ENCODE results near the gene ANKRD1. TPM values are rescaled to one million over a fixed set of nuclear protein-coding genes. Genes with fewer than 3 reads are reported as not detected.

The ANKRD1 gene
- total RNA-seq, 1 experiment from 2014 or later: 0.11 TPM

DNA sequence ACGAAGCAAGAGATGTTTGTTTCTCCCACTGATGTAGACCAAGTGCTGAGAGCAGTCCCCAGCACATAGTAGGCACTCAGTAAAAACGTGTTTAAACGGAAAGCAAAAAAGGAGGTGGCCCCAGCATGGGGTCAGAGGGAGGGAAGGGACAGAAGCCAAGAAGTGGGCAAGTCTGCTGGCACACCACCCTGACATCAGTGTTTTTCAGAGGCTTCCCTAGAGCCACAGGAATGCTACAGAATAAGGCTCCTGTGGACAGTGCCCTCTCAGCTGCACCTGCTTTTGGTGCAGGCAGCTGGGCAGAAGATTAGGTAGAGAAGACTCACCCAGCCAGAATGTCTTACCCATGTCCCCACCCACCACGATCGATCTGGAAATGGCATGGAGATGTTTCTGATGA is 8.3 kb upstream of the ANKRD1 start:
- Histone ChIP-seq H3K4ac (ENCODE audit: low read depth, low read length) (no peak overlapping the region), H2AFZ (ENCODE audit: low read length) (no peak overlapping the region), H2BK20ac (ENCODE audit: low read depth, low read length, poor library complexity, severe bottlenecking) (no peak overlapping the region), H3K56ac (ENCODE audit: insufficient read length, low read depth, low read length) (no peak overlapping the region), H3K9me3 (ENCODE audit: control insufficient read depth, low read depth, low read length) (no peaks in the 10 kb centered on the region), H2BK5ac (ENCODE audit: insufficient read length, low read length) (no peak overlapping the region), H4K8ac (replicated peaks; ENCODE audit: insufficient read length, low read depth, low read length) (no peak overlapping the region), H3K18ac (ENCODE audit: insufficient read length, low read depth, low read length) (no peak overlapping the region), H2BK120ac (ENCODE audit: low read depth, low read length, poor library complexity, severe bottlenecking) (no peak overlapping the region), H3K79me1 (ENCODE audit: insufficient read depth, low read depth, low read length, poor library complexity, severe bottlenecking) (no peaks in the 10 kb centered on the region), H3K27ac (ENCODE audit: insufficient read length, low read depth, low read length) (no peak overlapping the region), H3K23me2 (ENCODE audit: insufficient read length, low read depth, low read length, poor library complexity, severe bottlenecking) (no peaks in the 10 kb centered on the region), H3K9ac (ENCODE audit: extremely low read depth, insufficient read length, low read length) (no peak overlapping the region), H2BK15ac (ENCODE audit: low read depth, low read length) (no peak overlapping the region), H4K91ac (ENCODE audit: insufficient read length, low read depth, low read length) (no peak overlapping the region), H3K4me2 (ENCODE audit: insufficient read depth, insufficient read length, low read length) (no peak overlapping the region), H4K20me1 (ENCODE audit: control insufficient read depth, insufficient read depth, insufficient read length) (no peaks in the 10 kb centered on the region), H3T11ph (ENCODE audit: low read length) (no peak overlapping the region), H2AK5ac (ENCODE audit: insufficient read length, low read length) (no peak overlapping the region), H3K27me3 (ENCODE audit: insufficient read depth, low read length) (peaks cover 61% of the 10 kb centered on the region), H4K5ac (ENCODE audit: insufficient read length, low read depth, low read length) (no peak overlapping the region), H3K14ac (ENCODE audit: insufficient read depth, low read length) (no peak overlapping the region), H2BK12ac (ENCODE audit: insufficient read length, low read depth, low read length) (no peak overlapping the region), H3K79me2 (ENCODE audit: insufficient read depth, low read length) (no peaks in the 10 kb centered on the region), H3K23ac (ENCODE audit: insufficient read length, low read depth, low read length) (no peak overlapping the region), H3K4me1 (ENCODE audit: insufficient read depth, low read length) (peaks cover 4% of the 10 kb centered on the region; the same call in 1 of the 2 replicates)
- WGBS (ENCODE audit: extremely low coverage, insufficient read length, low lambda C conversion rate): no CpG with 5 or more reads among the region's 5 CpGs
- no peaks in the 10 kb centered on the region for H3K36me3 Mint-ChIP-seq (ENCODE audit: insufficient read depth in 1 of 3, low read depth in 3 of 3)
- H3K27ac Mint-ChIP-seq: no peak overlapping the region
- no peak for DNase-seq
- peaks cover 100% of the 10 kb centered on the region for H3K27me3 Mint-ChIP-seq (ENCODE audit: low read depth)
- peaks cover 3 to 10% of the 10 kb centered on the region in 2 experiments; a peak in 2 of 5 replicates for H3K9me3 Mint-ChIP-seq
- H3K4me3 Mint-ChIP-seq: no peak overlapping the region
- TF ChIP-seq, protein P1, sequence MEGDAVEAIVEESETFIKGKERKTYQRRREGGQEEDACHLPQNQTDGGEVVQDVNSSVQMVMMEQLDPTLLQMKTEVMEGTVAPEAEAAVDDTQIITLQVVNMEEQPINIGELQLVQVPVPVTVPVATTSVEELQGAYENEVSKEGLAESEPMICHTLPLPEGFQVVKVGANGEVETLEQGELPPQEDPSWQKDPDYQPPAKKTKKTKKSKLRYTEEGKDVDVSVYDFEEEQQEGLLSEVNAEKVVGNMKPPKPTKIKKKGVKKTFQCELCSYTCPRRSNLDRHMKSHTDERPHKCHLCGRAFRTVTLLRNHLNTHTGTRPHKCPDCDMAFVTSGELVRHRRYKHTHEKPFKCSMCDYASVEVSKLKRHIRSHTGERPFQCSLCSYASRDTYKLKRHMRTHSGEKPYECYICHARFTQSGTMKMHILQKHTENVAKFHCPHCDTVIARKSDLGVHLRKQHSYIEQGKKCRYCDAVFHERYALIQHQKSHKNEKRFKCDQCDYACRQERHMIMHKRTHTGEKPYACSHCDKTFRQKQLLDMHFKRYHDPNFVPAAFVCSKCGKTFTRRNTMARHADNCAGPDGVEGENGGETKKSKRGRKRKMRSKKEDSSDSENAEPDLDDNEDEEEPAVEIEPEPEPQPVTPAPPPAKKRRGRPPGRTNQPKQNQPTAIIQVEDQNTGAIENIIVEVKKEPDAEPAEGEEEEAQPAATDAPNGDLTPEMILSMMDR (conservative IDR thresholded peaks at IDR 0.05): no peak
- peaks cover 42 to 57% of the 10 kb centered on the region in 2 experiments for H3K4me1 Mint-ChIP-seq
